ENCODE data around the gene ANKRD23.

ANKRD23 gene

GRCh38 chr2:96873651-96874096 is 29.9 kb upstream of the ANKRD23 start:
- Histone ChIP-seq H3K4ac (ENCODE audit: low read length) (no peak overlapping the region), H3K4me1 (ENCODE audit: control insufficient read depth in 2 of 2, insufficient read depth in 1 of 2, low read depth in 1 of 2, low read length in 2 of 2) (peaks cover 35 to 41% of the 10 kb centered on the region in 2 donors), H3K36me3 (replicated peaks in 1 of 2; ENCODE audit: control insufficient read depth in 2 of 2, insufficient read depth in 2 of 2, low read length in 2 of 2) (no peaks in the 10 kb centered on the region), H3K4me3 (ENCODE audit: low read length in 2 of 2) (no peak overlapping the region), H4K91ac (ENCODE audit: low read depth, low read length, poor library complexity) (no peak overlapping the region), H3K79me1 (ENCODE audit: low read depth, low read length) (peaks cover 4% of the 10 kb centered on the region), H3K4me2 (ENCODE audit: insufficient read depth, low read length, poor library complexity, severe bottlenecking) (no peak overlapping the region), H3K18ac (ENCODE audit: low read length) (no peak overlapping the region), H3K27ac (replicated peaks; ENCODE audit: low read length) (no peak overlapping the region), H2BK120ac (ENCODE audit: low read depth, low read length) (no peak overlapping the region), H3K23ac (ENCODE audit: low read depth, low read length, poor library complexity) (no peak overlapping the region), H2BK15ac (ENCODE audit: low read length) (no peak overlapping the region), H2BK5ac (ENCODE audit: low read length) (no peak overlapping the region), H2AK5ac (ENCODE audit: low read depth, low read length) (no peak overlapping the region), H3K27me3 (ENCODE audit: control insufficient read depth in 3 of 3, insufficient read depth in 3 of 3, low read depth in 1 of 3, low read length in 3 of 3) (no peaks in the 10 kb centered on the region), H2BK12ac (ENCODE audit: low read length) (no peak overlapping the region), H3K14ac (ENCODE audit: low read length) (no peak overlapping the region), H4K8ac (ENCODE audit: low read depth, low read length) (no peak overlapping the region), H3K9me3 (replicated peaks in 1 of 2; ENCODE audit: control insufficient read depth in 2 of 2, insufficient read depth in 1 of 2, low read depth in 1 of 2, low read length in 2 of 2) (no peaks in the 10 kb centered on the region), H2AFZ (ENCODE audit: low read length) (no peak overlapping the region), H3K9ac (ENCODE audit: low read depth, low read length, poor library complexity) (no peak overlapping the region)
- no peak for DNase-seq (ENCODE audit: low spot score)
- WGBS, 2 donors (ENCODE audit: extremely low coverage in 2 of 2, insufficient read length in 2 of 2, insufficient replicate concordance in 1 of 2), result no CpG with 5 or more reads among the region's 8 CpGs

- no peak for DNase-seq (ENCODE audit: low spot score)
- no peak overlapping the region for H3K14ac ChIP-seq (ENCODE audit: low read length)
- no peak overlapping the region for H4K8ac ChIP-seq (ENCODE audit: low read depth, low read length)
- H3K18ac ChIP-seq (ENCODE audit: low read length), result no peak overlapping the region
- no peak overlapping the region for H2BK12ac ChIP-seq (ENCODE audit: low read length)
- no peak overlapping the region for H3K27ac ChIP-seq (replicated peaks; ENCODE audit: low read length)
- H3K4me1 ChIP-seq (ENCODE audit: control insufficient read depth in 2 of 2, insufficient read depth in 1 of 2, low read depth in 1 of 2, low read length in 2 of 2), result peaks cover 32 to 37% of the 10 kb centered on the region in 2 donors
- no peak overlapping the region for H3K4me3 ChIP-seq (ENCODE audit: low read length in 2 of 2)
- H3K27me3 ChIP-seq (ENCODE audit: control insufficient read depth in 3 of 3, insufficient read depth in 3 of 3, low read depth in 1 of 3, low read length in 3 of 3), result no peaks in the 10 kb centered on the region
- no peak overlapping the region for H3K4me2 ChIP-seq (ENCODE audit: insufficient read depth, low read length, poor library complexity, severe bottlenecking)
- no peak overlapping the region for H2AFZ ChIP-seq (ENCODE audit: low read length)
- H3K79me1 ChIP-seq (ENCODE audit: low read depth, low read length), result peaks cover 5% of the 10 kb centered on the region
- H3K23ac ChIP-seq (ENCODE audit: low read depth, low read length, poor library complexity), result peak overlapping the region; percentile 29
- no peaks in the 10 kb centered on the region for H3K9me3 ChIP-seq (replicated peaks in 1 of 2; ENCODE audit: control insufficient read depth in 2 of 2, insufficient read depth in 1 of 2, low read depth in 1 of 2, low read length in 2 of 2)
- H2BK15ac ChIP-seq (ENCODE audit: low read length), result no peak overlapping the region
- no peak overlapping the region for H2AK5ac ChIP-seq (ENCODE audit: low read depth, low read length)
- H3K4ac ChIP-seq (ENCODE audit: low read length), result no peak overlapping the region
- no peak overlapping the region for H2BK120ac ChIP-seq (ENCODE audit: low read depth, low read length)
- no CpG with 5 or more reads among the region's 14 CpGs for WGBS, 2 donors (ENCODE audit: extremely low coverage in 2 of 2, insufficient read length in 2 of 2, insufficient replicate concordance in 1 of 2)
- no peak overlapping the region for H2BK5ac ChIP-seq (ENCODE audit: low read length)
- peaks cover 0 to 1% of the 10 kb centered on the region in 2 donors for H3K36me3 ChIP-seq (replicated peaks in 1 of 2; ENCODE audit: control insufficient read depth in 2 of 2, insufficient read depth in 2 of 2, low read length in 2 of 2)
- no peak overlapping the region for H4K91ac ChIP-seq (ENCODE audit: low read depth, low read length, poor library complexity)
- no peak overlapping the region for H3K9ac ChIP-seq (ENCODE audit: low read depth, low read length, poor library complexity)
Measured at GRCh38 chr2:96872591-96873349, 28.9 kb upstream of the ANKRD23 start.

GRCh38 chr2:96870626-96871255 is 26.9 kb upstream of the ANKRD23 start:
- Histone ChIP-seq H2BK12ac (ENCODE audit: low read length) (peak overlapping the region; percentile 12), H3K4me1 (ENCODE audit: control insufficient read depth in 2 of 2, insufficient read depth in 1 of 2, low read depth in 1 of 2, low read length in 2 of 2) (peaks cover 24 to 29% of the 10 kb centered on the region in 2 donors), H3K4ac (ENCODE audit: low read length) (no peak overlapping the region), H2BK5ac (ENCODE audit: low read length) (peak overlapping the region; percentile 88), H3K4me2 (ENCODE audit: insufficient read depth, low read length, poor library complexity, severe bottlenecking) (peak overlapping the region; percentile 72), H2BK120ac (ENCODE audit: low read depth, low read length) (no peak overlapping the region), H3K27ac (replicated peaks; ENCODE audit: low read length) (no peak overlapping the region), H4K8ac (ENCODE audit: low read depth, low read length) (no peak overlapping the region), H3K9ac (ENCODE audit: low read depth, low read length, poor library complexity) (peak overlapping the region; percentile 74), H3K9me3 (replicated peaks in 1 of 2; ENCODE audit: control insufficient read depth in 2 of 2, insufficient read depth in 1 of 2, low read depth in 1 of 2, low read length in 2 of 2) (no peaks in the 10 kb centered on the region), H2AK5ac (ENCODE audit: low read depth, low read length) (peak overlapping the region; percentile 90), H3K36me3 (replicated peaks in 1 of 2; ENCODE audit: control insufficient read depth in 2 of 2, insufficient read depth in 2 of 2, low read length in 2 of 2) (peaks cover 19 to 21% of the 10 kb centered on the region in 2 donors), H3K4me3 (ENCODE audit: low read length in 2 of 2) (peak overlapping the region; percentile 93 to 95), H3K79me1 (ENCODE audit: low read depth, low read length) (peaks cover 25% of the 10 kb centered on the region), H2BK15ac (ENCODE audit: low read length) (peak overlapping the region; percentile 55), H3K27me3 (ENCODE audit: control insufficient read depth in 3 of 3, insufficient read depth in 3 of 3, low read depth in 1 of 3, low read length in 3 of 3) (no peaks in the 10 kb centered on the region), H3K14ac (ENCODE audit: low read length) (no peak overlapping the region), H3K18ac (ENCODE audit: low read length) (peak overlapping the region; percentile 100), H3K23ac (ENCODE audit: low read depth, low read length, poor library complexity) (peak overlapping the region; percentile 75), H4K91ac (ENCODE audit: low read depth, low read length, poor library complexity) (no peak overlapping the region), H2AFZ (ENCODE audit: low read length) (peak overlapping the region; percentile 90)
- no peak for DNase-seq (ENCODE audit: low spot score)
- WGBS, 2 donors (ENCODE audit: extremely low coverage in 2 of 2, insufficient read length in 2 of 2, insufficient replicate concordance in 1 of 2), result no CpG with 5 or more reads among the region's 13 CpGs

All from neuronal stem cell (in vitro differentiated cells).